Measurements from ENCODE around the gene REEP1.

DNA sequence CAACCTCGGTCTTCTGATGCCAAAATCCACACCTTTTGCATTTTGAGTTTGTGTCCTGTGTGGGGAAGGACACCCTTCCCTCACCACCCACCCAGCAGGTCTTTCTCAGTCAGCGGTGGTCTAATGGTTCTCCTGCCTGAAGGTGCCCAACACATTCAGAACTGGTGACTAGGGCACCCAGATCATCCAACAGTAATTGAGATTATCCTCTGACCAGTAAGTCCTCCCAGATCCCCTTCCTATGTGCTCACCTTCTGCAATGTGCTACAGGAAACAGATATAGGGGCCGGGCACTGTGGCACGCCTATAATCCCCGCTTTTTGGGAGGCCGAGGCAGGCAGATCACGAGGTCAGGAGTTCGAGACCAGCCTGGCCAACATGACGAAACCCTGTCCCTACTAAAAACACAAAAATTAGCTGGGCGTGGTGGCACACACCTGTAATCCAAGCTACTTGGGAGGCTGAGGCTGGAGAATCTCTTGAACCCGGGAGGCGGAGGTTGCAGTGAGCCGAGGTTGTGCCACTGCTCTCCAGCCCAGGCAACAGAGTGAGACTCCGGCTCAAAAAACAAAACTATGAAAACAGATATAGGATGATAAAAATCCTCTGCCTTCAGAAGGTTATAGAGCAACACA is 56.2 kb downstream of the REEP1 start:
- no peak for TF ChIP-seq CTCF (conservative IDR thresholded peaks at IDR 0.05 in 1 of 2, IDR thresholded peaks at IDR 0.05 in 1 of 2; ENCODE audit: extremely low read depth in 1 of 2, insufficient read depth in 1 of 2, low read depth in 1 of 2, low read length in 2 of 2)
- TF ChIP-seq EZH2 (IDR thresholded peaks at IDR 0.05; ENCODE audit: borderline replicate concordance, low read length) = no peak

All from mammary epithelial cell (primary cell).